Stimulated activated CD8-positive, alpha-beta memory T cell treated with anti-CD3 and anti-CD28 coated beads, Interleukin-2, amount 100 ng/mL, for 48 hours (primary cell): ENCODE measurements around the gene RNF128.
"Not testable (repeated sequence)": the region's sequence is repeated elsewhere in the genome, so short reads cannot be mapped to it uniquely, and the experiment has no call there.

ENCODE experiments used
- DNase-seq, 2 donors: peaks; one replicate each; pipeline ENCODE4 v3.0.0-alpha.2; 2020; ENCODE audit warnings: low read depth in 2 of 2

The RNF128 gene

GRCh38 chrX:106742805-106743204 lies 16.3 kb downstream of the RNF128 start:
- DNase-seq: no peak

- no peak for DNase-seq
These were observed 21.9 kb downstream of the RNF128 start for GRCh38 chrX:106748377-106748776.

- DNase-seq: no peak
These were observed 24.9 kb downstream of the RNF128 start for GRCh38 chrX:106751407-106751806.

- no peak for DNase-seq
These were observed 25.7 kb downstream of the RNF128 start for GRCh38 chrX:106752101-106752678.

- not testable (repeated sequence) for DNase-seq
These were observed 42.8 kb downstream of the RNF128 start for GRCh38 chrX:106769288-106769687.

- no peak for DNase-seq
These were observed 48.5 kb downstream of the RNF128 start for GRCh38 chrX:106774981-106775380.

- no peak for DNase-seq
These were observed 53.8 kb downstream of the RNF128 start for GRCh38 chrX:106780264-106780663.

GRCh38 chrX:106780664-106781377 lies 54.3 kb downstream of the RNF128 start:
- no peak for DNase-seq

GRCh38 chrX:106783716-106784115 lies 57.2 kb downstream of the RNF128 start:
- no peak for DNase-seq

GRCh38 chrX:106791495-106791894 lies 65.0 kb downstream of the RNF128 start:
- no peak for DNase-seq

GRCh38 chrX:106802063-106802387 lies 75.5 kb downstream of the RNF128 start:
- no peak for DNase-seq

GRCh38 chrX:106802388-106803275 lies 76.1 kb downstream of the RNF128 start, which contains the start of gene TBC1D8B:
Gene TBC1D8B (plus strand): TSS chrX:106802673. CDS start chrX:106802854, 181 bp downstream.
- DNase-seq: no peak

GRCh38 chrX:106811131-106811910 lies 84.8 kb downstream of the RNF128 start:
- no peak for DNase-seq

GRCh38 chrX:106812930-106813329 lies 86.4 kb downstream of the RNF128 start:
- DNase-seq: not testable (repeated sequence)

GRCh38 chrX:106814093-106814492 lies 87.6 kb downstream of the RNF128 start:
- DNase-seq: not testable (repeated sequence)
